GM19372 (cell line): ENCODE data around the gene GRIN3A.
"Not testable (repeated sequence)": the region's sequence is repeated elsewhere in the genome, so short reads cannot be mapped to it uniquely, and the experiment has no call there.

Experiments
- ATAC-seq: cut with Tn5 transposase; IDR thresholded peaks from one replicate; pipeline ENCODE4 v1.9.1; 2021; ENCODE audit warnings: mild to moderate bottlenecking, low read depth, moderate library complexity; ENCODE audit not compliant: unreplicated experiment

The GRIN3A gene

GRCh38 chr9:101635473-101635872, 103.0 kb downstream of the GRIN3A start:
- no peak for ATAC-seq

GRCh38 chr9:101634741-101635409, 103.6 kb downstream of the GRIN3A start:
- ATAC-seq: no peak

- ATAC-seq: no peak
Measured at GRCh38 chr9:101632611-101633010, 105.8 kb downstream of the GRIN3A start.

- no peak for ATAC-seq
Measured at GRCh38 chr9:101631892-101632291, 106.6 kb downstream of the GRIN3A start.

GRCh38 chr9:101629636-101630035, 108.8 kb downstream of the GRIN3A start:
- ATAC-seq: no peak

GRCh38 chr9:101628173-101628572, 110.3 kb downstream of the GRIN3A start:
- no peak for ATAC-seq

GRCh38 chr9:101626295-101626694, 112.2 kb downstream of the GRIN3A start:
- ATAC-seq: no peak

- ATAC-seq: no peak
Measured at GRCh38 chr9:101625876-101626275, 112.6 kb downstream of the GRIN3A start.

GRCh38 chr9:101620452-101620851, 118.0 kb downstream of the GRIN3A start:
- no peak for ATAC-seq

GRCh38 chr9:101618698-101619097, 119.7 kb downstream of the GRIN3A start:
- no peak for ATAC-seq

- no peak for ATAC-seq
Measured at GRCh38 chr9:101605547-101605946, 132.9 kb downstream of the GRIN3A start.

GRCh38 chr9:101604296-101604695, 134.2 kb downstream of the GRIN3A start:
- no peak for ATAC-seq

- peak; percentile 75 for ATAC-seq
Measured at GRCh38 chr9:101601904-101602765, 136.3 kb downstream of the GRIN3A start.

GRCh38 chr9:101594796-101595195, 143.7 kb downstream of the GRIN3A start, which contains the start of gene PPP3R2:
TSS of gene PPP3R2 (minus strand) at chr9:101594969. CDS start at chr9:101594921, 48 bp downstream.
- no peak for ATAC-seq

GRCh38 chr9:101593345-101593744, 145.1 kb downstream of the GRIN3A start:
- ATAC-seq: no peak

GRCh38 chr9:101592788-101593187, 145.7 kb downstream of the GRIN3A start:
- ATAC-seq: no peak

- ATAC-seq: no peak
Measured at GRCh38 chr9:101591787-101592446, 146.5 kb downstream of the GRIN3A start.

GRCh38 chr9:101590901-101591300, 147.5 kb downstream of the GRIN3A start:
- no peak for ATAC-seq

- not testable (repeated sequence) for ATAC-seq
Measured at GRCh38 chr9:101590074-101590473, 148.4 kb downstream of the GRIN3A start.

- ATAC-seq: no peak
Measured at GRCh38 chr9:101587332-101588043, 151.0 kb downstream of the GRIN3A start.

- no peak for ATAC-seq
Measured at GRCh38 chr9:101586651-101587050, 151.8 kb downstream of the GRIN3A start.
